GM10248 (cell line): ENCODE data around the gene AAR2.

Source experiments
- CTCF ChIA-PET: fragments of 300-600 bp; sonication (Branson Sonifier 250); formaldehyde crosslinking; extraction: SDS; loops from one replicate; lab custom pipeline; 2021; ENCODE audit warnings: antibody characterized with exemption; lab: Yijun Ruan, JAX
- POLR2A ChIA-PET: fragments of 350-650 bp; sonication (Branson Sonifier 250); formaldehyde crosslinking; extraction: SDS; loops from one replicate; lab custom pipeline; 2020; ENCODE audit warnings: antibody characterized with exemption; lab: Yijun Ruan, JAX
- DNase-seq: peaks from one replicate; pipeline ENCODE4 v3.0.0; 2012; ENCODE audit errors: extremely low spot score
- TF ChIP-seq, protein P1 (sequence below): IDR thresholded peaks from 2 replicates; pipeline ENCODE4 v1.5.1; 2012; ENCODE audit warnings: mild to moderate bottlenecking, low read depth; ENCODE audit errors: extremely low read depth, missing control alignments, control extremely low read depth

Gene AAR2

DNA sequence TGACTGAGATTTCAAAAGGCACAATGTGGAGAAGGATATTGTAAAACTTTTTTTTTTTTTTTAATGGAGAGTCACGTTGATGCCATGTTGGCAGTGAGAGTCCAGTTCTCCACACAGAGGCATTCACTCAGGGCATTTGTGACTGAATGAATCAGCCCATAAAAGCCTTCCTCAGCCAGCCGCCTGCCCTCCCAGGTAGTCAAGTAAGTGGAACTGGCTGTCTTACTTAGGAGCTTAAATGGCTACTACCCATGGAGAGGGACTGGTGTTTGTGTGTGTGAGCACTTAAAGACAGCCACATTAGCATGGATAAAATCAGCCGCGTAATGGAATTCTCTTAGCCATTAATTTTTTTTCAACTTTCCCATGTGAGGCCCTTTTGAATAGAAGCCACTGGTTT is 12.6 kb downstream of the AAR2 start:
- ChIA-PET POLR2A (no interaction called here), CTCF (interaction anchor here (1.1 kb wide), 2 partner anchors 46 to 92 kb away, joined by 3 to 4 read pairs; no protein-coding TSS in a partner anchor)
- TF ChIP-seq, protein P1, sequence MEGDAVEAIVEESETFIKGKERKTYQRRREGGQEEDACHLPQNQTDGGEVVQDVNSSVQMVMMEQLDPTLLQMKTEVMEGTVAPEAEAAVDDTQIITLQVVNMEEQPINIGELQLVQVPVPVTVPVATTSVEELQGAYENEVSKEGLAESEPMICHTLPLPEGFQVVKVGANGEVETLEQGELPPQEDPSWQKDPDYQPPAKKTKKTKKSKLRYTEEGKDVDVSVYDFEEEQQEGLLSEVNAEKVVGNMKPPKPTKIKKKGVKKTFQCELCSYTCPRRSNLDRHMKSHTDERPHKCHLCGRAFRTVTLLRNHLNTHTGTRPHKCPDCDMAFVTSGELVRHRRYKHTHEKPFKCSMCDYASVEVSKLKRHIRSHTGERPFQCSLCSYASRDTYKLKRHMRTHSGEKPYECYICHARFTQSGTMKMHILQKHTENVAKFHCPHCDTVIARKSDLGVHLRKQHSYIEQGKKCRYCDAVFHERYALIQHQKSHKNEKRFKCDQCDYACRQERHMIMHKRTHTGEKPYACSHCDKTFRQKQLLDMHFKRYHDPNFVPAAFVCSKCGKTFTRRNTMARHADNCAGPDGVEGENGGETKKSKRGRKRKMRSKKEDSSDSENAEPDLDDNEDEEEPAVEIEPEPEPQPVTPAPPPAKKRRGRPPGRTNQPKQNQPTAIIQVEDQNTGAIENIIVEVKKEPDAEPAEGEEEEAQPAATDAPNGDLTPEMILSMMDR: no peak
- no peak for DNase-seq

DNA sequence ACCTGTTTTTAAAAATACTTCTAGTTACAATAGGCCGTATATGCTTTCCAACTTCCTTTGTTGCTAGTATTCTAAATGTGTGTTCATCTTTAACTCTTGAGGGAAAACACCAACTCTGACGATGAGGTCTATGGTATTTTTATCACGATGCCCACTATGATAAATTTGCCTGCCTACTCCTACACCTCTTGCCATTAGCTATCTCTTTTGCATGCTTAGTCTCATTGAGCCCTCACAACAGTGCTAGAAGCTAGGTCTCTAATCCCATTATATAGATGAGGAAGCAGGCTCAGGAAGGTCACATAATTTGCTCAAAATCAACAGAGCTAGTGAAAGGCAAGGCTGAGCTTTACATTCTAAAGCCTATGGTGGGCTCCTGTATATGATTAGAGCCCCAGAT is 13.2 kb downstream of the AAR2 start:
- DNase-seq: no peak
- TF ChIP-seq, protein P1: no peak
- ChIA-PET POLR2A (no interaction called here), CTCF (interaction anchor here (1.1 to 1.3 kb wide), 3 partner anchors 21 to 93 kb away, joined by 3 to 4 read pairs (median 3); no protein-coding TSS in a partner anchor)

DNA sequence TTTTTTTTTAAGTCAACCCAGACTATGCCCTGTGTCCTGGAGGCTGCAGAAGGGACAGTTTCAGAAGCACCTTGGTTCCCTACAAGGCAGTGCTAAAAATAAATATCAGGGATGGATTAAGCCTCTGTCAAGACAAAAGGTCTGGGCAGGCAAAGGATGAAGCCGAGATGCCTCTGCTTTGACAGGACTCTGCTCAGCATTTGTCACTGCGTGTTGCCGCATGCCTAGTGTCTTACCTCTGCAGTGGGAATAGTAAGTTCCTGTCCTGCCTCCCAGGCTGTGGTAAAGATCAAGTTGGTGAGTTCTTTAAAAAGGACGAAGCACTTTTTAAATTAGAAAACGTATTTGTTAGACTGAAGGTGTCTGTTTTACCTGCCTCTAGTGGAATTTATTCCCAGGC is 15.1 kb downstream of the AAR2 start:
- POLR2A ChIA-PET: interaction anchor here (0.6 kb wide), 1 partner anchor 1925 kb away, joined by 4 read pairs; no protein-coding TSS in a partner anchor
- no peak for DNase-seq
- CTCF ChIA-PET: interaction anchor here (0.9 kb wide), 1 partner anchor 12 kb away, joined by 3 read pairs; no protein-coding TSS in a partner anchor
- TF ChIP-seq, protein P1: no peak

DNA sequence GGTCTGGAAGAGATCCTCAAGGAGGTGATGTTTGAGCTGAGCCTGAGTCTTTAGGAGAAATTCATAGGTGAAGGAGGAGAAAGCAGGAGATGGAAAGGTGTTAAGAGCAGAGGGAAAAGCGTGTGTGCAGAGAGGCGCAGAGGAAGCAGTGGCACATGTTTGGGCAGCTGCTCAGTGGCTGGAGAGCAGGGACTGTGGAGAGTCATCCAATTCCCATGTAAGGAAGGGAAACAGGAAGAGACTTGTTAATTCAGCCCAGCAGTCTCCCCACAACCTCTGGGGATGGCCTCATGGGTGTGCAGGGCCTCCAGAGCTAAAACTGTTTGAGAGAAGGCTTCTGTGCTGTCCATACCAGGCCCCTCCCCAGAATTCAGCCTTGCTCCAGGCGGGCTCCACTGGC is 16.2 kb downstream of the AAR2 start:
- CTCF ChIA-PET: interaction anchor here (0.9 to 3.3 kb wide), 3 partner anchors 9 to 50 kb away, joined by 3 to 11 read pairs (median 4); no protein-coding TSS in a partner anchor
- TF ChIP-seq, protein P1: no peak
- POLR2A ChIA-PET: no interaction called here
- no peak for DNase-seq

DNA sequence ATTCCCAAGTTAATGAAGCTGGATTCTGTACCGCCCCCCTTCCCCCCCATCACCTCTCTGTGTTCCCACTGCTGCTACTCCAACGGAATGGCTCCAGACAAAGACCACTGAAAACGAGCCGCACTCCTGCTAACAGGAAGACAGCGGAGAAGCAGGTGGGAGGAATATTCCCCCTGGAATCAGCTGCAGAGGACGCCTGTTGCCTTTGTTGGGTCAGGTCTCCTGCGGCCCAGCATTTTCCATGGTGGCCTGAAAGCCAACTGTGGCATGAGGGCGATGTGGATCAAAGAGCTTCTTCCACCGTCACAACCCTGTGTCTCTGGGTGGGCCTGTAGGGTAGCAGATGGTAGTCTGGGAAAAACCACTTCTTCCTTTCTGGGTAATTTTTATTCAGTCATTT is 16.8 kb downstream of the AAR2 start:
- DNase-seq: no peak
- TF ChIP-seq, protein P1: no peak
- ChIA-PET POLR2A (no interaction called here), CTCF (interaction anchor here (0.6 to 3.3 kb wide), 3 partner anchors 16 to 54 kb away, joined by 3 to 11 read pairs (median 3); no protein-coding TSS in a partner anchor)

DNA sequence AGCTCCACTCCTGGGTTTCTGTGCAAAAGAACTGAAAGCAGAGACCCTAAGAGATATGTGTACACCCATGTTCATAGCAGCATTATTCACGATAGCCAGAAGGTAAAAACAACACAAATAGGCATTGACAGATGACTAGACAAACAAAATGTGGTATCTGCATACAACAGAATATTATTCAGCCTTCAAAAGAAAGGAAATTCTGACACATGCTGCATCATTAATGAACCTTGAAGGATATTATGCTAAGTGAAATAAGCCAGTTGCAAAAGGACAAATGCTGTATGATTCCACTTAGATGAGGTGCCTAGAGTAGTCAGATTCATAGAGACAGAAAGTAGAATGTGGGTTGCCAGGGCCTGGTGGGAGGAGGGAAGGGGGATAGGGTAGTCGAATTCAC is 17.8 kb downstream of the AAR2 start:
- ChIA-PET CTCF (interaction anchor here (1.0 to 3.3 kb wide), 2 partner anchors 19 to 52 kb away, joined by 3 to 11 read pairs; no protein-coding TSS in a partner anchor), POLR2A (no interaction called here)
- TF ChIP-seq, protein P1: no peak
- DNase-seq: no peak
